SJSA1 (cell line): Measurements from ENCODE around the gene CLPX. TPM values are rescaled to one million over a fixed set of nuclear protein-coding genes. Genes with fewer than 3 reads are reported as not detected.
"Not testable (repeated sequence)": the region's sequence is repeated elsewhere in the genome, so short reads cannot be mapped to it uniquely, and the experiment has no call there.

Experiments used
- DNase-seq, 2 experiments: peaks; one replicate each; pipeline ENCODE4 v3.0.0-alpha.2; 2015 to 2020; ENCODE audit warnings: low spot score in 2 of 2, low read depth in 1 of 2
- H3K27ac ChIP-seq: fragments of 250-450 bp; sonication (Bioruptor Pico); 2 replicates; pipeline ENCODE4 v1.5.1; 2020; ENCODE audit warnings: mild to moderate bottlenecking, moderate library complexity
- H3K27me3 ChIP-seq: fragments of 250-450 bp; sonication (Bioruptor Pico); replicated peaks from 2 replicates; pipeline ENCODE4 v1.5.1; 2020; ENCODE audit warnings: mild to moderate bottlenecking, moderate library complexity
- H3K36me3 ChIP-seq: fragments of 250-450 bp; sonication (Bioruptor Pico); 2 replicates; pipeline ENCODE4 v1.5.1; 2020; ENCODE audit warnings: mild to moderate bottlenecking
- H3K4me1 ChIP-seq: fragments of 250-450 bp; sonication (Bioruptor Pico); replicated peaks from 2 replicates; pipeline ENCODE4 v1.6.1; 2021; ENCODE audit warnings: mild to moderate bottlenecking
- H3K4me3 ChIP-seq: fragments of 250-450 bp; sonication (Bioruptor Pico); 2 replicates; pipeline ENCODE4 v1.5.1; 2020; ENCODE audit warnings: mild to moderate bottlenecking
- H3K9me3 ChIP-seq: fragments of 250-450 bp; sonication (Bioruptor Pico); replicated peaks from 2 replicates; pipeline ENCODE4 v1.5.1; 2020; ENCODE audit warnings: mild to moderate bottlenecking
- total RNA-seq: library from RNA; depleted of rRNA; stranded (reverse); fragments of >200 nt; shearing (Covaris generic); gene quantifications from 2 replicates; pipeline ENCODE4 v1.2.3, GENCODE V29; 2014

CLPX gene
- total RNA-seq, 1 experiment from 2014 or later, result 33.2 TPM

DNA sequence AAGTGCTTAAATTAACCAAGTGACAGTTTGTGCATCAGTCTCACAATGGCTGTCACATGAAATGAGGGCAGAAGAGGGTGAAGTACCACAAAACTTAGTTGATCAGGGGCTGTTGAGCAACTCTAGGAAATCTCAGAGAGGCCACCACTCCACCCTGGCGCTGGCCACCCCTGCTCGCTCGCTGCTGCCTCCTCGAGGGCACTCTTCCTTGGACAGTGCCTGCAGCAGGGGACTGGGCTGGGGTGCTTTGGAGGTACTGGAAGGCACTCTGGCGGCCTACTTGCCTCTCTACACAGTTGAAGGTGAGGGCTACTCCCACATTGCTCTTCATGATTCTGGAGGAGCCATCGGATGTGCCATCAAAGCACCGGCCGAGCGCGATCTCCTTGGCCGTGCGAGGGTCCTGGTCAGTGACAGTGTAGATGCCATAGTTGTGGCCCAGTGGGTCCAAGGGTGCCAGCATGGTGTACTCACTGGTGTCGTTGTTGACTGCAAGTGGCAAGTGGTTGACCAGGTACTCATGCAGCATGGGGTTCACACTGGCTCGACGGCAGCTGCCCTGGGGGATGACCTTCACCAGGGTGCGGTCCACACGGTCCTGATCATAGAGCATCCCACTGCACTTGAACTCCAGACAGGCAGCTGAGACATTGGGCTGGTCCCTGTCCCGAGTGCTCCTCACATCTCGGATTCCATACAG is 11.6 kb upstream of the CLPX start:
- no peak for DNase-seq
- Histone ChIP-seq H3K36me3 (no peaks in the 10 kb centered on the region), H3K4me3 (no peak overlapping the region), H3K9me3 (no peaks in the 10 kb centered on the region), H3K4me1 (no peaks in the 10 kb centered on the region), H3K27ac (no peak overlapping the region), H3K27me3 (0 out of 2 replicates have a peak, but pooled peaks cover 3% of the 10 kb centered on the region)

DNA sequence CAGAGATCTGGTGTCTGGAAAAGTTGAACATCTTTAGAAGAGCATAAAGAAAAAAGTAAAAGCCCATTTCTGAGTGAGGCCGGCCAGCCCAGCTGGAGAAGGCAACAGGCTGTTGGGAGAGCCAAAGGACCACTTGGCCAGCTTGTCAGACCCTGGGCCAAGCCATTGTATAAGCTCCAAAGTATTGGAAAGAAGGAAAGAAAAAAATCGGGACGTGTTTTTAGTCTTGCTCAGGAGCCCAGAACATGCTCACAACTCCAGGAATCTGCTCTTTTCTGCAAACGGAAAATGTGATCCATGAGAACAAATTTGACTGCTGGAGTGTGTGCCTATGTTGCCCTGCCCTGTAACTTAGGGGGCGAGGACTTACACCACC is 10.4 kb upstream of the CLPX start:
- DNase-seq, result no peak
- Histone ChIP-seq H3K4me3 (no peak overlapping the region), H3K9me3 (no peaks in the 10 kb centered on the region), H3K4me1 (no peaks in the 10 kb centered on the region), H3K27ac (no peak overlapping the region), H3K36me3 (no peaks in the 10 kb centered on the region), H3K27me3 (0 out of 2 replicates have a peak, but pooled peaks cover 3% of the 10 kb centered on the region)

DNA sequence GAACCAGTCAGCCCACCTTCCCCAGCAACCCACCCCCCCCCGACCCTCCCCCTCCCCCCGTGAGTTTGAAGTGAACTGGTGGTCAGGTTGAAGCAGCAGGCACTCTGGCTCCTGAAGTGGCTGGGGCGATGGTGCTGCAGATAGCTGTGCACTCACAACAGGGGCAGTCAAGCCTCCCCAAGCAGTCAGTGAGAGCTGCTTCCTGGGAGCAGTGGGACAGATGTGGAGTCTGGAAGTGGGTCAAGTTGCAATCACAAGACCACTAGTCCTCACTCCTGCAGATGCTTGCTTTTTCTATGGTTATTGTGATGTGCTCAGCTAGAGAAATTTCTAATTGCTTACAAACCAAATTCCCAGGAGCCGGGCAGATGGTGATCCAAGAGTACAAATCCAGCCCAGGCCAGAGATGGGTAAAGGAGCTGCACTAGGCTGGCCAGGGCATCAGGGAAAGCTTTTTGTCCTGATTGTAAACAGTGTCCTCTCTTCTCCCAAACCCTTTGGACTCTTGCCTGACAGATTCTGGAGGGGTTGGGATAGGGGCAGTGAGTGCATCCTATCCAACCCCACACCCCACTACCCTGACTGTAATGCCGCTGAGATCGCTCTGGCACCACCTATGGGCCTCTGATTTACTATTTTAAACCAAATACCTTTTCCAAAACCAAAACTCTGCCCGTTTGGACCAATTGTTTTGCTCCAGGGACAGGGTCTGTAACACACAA is 9.8 kb upstream of the CLPX start:
- 0 out of 2 replicates have a peak, but pooled peaks cover 3% of the 10 kb centered on the region for H3K27me3 ChIP-seq
- no peak overlapping the region for H3K27ac ChIP-seq
- H3K36me3 ChIP-seq, result no peaks in the 10 kb centered on the region
- no peaks in the 10 kb centered on the region for H3K9me3 ChIP-seq
- H3K4me1 ChIP-seq, result no peaks in the 10 kb centered on the region
- DNase-seq, result no peak
- no peak overlapping the region for H3K4me3 ChIP-seq

DNA sequence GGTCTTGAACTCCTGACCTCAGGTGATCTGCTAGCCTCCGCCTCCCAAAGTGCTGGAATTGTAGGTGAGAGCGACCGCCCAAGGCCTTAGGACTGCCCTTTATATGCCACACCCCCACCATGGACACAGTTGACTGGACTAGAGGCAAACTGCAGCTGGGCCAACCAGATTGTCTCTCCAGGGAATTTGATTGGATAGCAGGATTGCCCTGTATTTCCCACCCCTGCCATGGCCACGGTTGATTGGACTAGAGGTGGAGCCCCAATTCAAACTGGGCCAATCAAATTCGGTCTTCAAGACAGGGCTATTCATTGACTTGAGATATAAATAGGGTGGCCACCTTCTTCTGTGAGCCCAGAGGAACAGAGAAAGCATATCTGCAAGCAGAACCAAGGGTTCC is 6.9 kb upstream of the CLPX start:
- Histone ChIP-seq H3K9me3 (no peaks in the 10 kb centered on the region), H3K36me3 (no peaks in the 10 kb centered on the region), H3K27ac (no peak overlapping the region), H3K27me3 (no peaks in the 10 kb centered on the region), H3K4me1 (no peaks in the 10 kb centered on the region), H3K4me3 (no peak overlapping the region)
- no peak for DNase-seq

DNA sequence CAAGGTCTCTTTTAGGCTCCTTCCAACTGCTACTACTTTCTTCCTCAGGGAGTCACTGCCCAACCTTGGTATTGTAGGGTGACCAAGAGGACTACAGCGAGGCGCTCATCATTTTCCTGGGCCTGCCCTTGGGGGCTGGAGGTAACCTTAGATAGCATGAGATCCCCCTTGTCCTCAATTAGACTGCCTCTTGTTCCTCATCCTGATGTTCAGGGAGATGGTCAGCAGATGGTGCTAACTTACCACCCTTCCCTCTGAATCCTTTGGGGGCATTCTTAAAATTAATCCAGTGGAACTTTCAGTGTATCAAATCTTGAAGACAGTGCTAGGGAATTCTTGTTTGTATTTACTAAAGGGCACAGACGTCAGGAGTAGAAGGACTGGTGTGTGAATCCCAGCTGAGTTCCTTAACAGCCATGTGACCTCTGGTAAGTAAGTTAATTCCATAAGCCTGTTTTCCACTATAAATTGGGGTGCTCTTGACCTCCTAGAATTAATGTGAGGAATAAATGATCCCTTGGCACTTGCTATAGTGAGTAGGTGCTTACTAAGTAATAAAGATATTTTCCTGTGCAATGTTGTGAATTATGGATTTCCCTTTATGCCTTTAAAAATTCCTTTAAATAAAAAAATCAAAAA is 4.1 kb upstream of the CLPX start:
- Histone ChIP-seq H3K27me3 (no peaks in the 10 kb centered on the region), H3K9me3 (no peaks in the 10 kb centered on the region), H3K4me3 (no peak overlapping the region), H3K4me1 (peaks cover 4% of the 10 kb centered on the region; the same call in 1 of the 2 replicates), H3K27ac (no peak overlapping the region), H3K36me3 (peaks cover 4% of the 10 kb centered on the region; the same call in 1 of the 2 replicates)
- peak in 1 of 2 experiments; percentile 47 for DNase-seq

DNA sequence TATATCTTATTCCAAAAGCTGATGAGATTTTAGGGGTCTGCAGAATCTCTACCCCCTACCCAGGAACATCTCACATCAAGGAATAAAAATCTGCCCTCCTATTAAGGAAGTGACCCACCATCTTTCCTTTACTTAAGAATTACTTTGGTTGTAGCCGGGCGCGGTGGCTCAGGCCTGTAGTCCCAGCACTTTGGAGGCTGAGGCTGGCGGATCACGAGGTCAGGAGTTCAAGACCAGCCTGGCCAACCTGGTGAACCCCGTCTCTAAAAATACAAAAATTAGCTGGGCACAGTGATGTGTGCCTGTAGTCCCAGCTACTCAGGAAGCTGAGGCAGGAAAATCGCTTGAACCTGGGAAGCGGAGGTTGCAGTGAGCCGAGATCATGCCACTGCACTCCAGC is 3.3 kb upstream of the CLPX start:
- not testable (repeated sequence) for H3K27ac ChIP-seq, DNase-seq, H3K9me3 ChIP-seq

DNA sequence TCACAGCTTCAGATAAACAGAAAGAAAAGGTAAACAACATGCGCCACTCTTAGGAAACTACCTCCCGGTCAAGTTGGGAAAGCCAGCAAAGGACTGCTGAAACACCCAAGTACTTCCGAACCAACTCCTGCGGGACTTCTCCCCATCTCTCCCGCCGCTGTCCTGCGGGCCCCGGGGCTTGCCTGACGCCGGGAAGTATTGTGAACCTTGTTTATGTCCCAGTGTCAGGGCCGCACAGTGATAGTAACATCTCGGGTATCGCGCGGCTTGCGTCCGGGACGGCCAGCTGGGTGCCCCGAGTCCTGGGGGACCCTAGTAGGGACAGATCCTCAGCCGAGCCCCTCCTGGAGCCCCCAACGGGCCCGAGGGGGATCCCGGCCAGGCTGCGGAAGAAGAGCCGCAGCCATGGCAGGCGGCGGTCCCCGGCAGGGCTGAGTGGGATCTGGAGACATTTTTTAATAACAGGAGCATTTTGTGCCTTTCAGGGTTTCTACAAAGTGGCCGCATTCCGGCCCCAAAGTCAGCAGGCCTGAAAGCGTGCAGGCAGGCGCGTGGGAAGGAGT is 756 bp downstream of the CLPX start:
- peaks cover 4% of the 10 kb centered on the region; the same call in 1 of the 2 replicates for H3K4me1 ChIP-seq
- H3K4me3 ChIP-seq, result peak overlapping the region; percentile 72
- H3K9me3 ChIP-seq, result no peaks in the 10 kb centered on the region
- H3K36me3 ChIP-seq, result peaks cover 19% of the 10 kb centered on the region
- H3K27me3 ChIP-seq, result no peaks in the 10 kb centered on the region
- peak; percentile 67 to 72 for DNase-seq
- H3K27ac ChIP-seq, result peak overlapping the region; percentile 66

More for the DNA sequence above, 3.3 kb upstream of the CLPX start:
- H3K27me3 ChIP-seq, H3K36me3 ChIP-seq, H3K4me3 ChIP-seq, H3K4me1 ChIP-seq: not testable (repeated sequence)

DNA sequence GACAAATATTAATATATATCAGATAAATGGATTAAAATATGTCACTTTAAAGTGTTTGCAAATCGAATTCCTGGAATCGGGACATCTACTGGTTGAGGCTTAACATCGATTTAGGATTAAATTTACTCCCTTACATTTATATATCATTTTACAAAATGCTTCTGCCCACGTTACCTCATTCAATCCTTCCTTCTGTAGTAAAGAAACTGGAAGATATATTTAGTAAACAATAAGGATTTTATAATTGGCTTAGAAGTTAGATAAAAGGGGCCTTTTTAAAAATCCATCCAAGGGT is 1.3 kb downstream of the CLPX start:
- H3K27me3 ChIP-seq, result no peaks in the 10 kb centered on the region
- H3K4me1 ChIP-seq, result peaks cover 4% of the 10 kb centered on the region; the same call in 1 of the 2 replicates
- H3K4me3 ChIP-seq, result peak overlapping the region; percentile 72
- DNase-seq, result no peak
- no peaks in the 10 kb centered on the region for H3K9me3 ChIP-seq
- peaks cover 23% of the 10 kb centered on the region for H3K36me3 ChIP-seq
- H3K27ac ChIP-seq, result peak overlapping the region; percentile 66

DNA sequence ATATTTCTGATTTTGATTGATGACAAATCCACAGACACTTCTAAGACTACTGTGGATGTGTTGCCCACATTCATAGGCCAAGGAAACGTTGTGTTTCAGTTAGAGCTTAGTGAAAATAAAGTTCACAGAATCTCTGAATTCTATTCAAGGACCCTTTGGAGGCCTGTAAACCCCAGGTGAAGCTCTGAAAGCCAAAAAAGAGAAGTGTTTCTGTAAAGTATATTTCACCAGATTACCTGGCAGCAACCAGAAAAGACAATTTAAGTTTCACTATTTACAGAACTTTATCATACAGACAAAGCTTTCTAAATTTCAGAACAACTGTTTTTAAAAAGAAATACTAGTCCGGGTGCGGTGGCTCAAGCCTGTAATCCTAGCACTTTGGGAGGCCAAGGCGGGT is 2.6 kb downstream of the CLPX start:
- DNase-seq, result no peak
- Histone ChIP-seq H3K4me3 (no peak overlapping the region), H3K36me3 (peaks cover 32% of the 10 kb centered on the region), H3K27me3 (no peaks in the 10 kb centered on the region), H3K4me1 (peaks cover 4% of the 10 kb centered on the region; the same call in 1 of the 2 replicates), H3K27ac (no peak overlapping the region), H3K9me3 (no peaks in the 10 kb centered on the region)

DNA sequence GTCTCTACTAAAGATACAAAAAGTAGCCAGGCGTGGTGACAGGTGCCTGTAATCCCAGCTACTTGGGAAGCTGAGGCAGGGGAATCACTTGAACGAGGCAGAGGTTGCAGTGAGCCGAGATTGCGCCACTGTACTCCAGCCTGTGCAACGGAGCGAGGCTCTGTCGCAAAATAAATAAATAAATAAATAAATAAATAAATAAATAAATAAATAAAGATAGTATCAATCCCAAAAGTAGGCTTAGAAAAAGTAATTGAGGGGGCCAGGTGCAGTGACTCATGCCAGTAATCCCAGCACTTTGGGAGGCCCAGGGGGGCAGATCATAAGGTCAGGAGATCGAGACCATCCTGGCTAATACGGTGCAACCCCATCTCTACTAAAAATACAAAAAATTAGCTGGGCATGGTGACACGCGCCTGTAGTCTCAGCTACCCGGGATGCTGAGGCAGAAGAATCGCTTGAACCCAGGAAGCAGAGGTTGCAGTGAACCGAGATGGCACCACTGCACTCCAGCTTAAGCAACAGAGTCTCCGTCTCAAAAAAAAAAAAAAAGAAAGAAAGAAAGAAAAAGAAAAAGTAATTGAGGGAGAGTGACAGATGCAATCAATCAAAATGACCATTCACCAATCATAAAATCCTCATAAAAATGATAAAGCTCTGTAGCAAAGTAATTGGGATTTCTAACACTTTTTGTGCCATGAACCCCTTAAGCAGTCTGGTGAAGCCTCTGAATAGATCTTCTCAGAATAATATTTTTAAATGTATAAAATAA is 3.4 kb downstream of the CLPX start:
- not testable (repeated sequence) for H3K27ac ChIP-seq, DNase-seq, H3K4me1 ChIP-seq, H3K9me3 ChIP-seq, H3K4me3 ChIP-seq, H3K27me3 ChIP-seq
- peaks cover 40% of the 10 kb centered on the region for H3K36me3 ChIP-seq

DNA sequence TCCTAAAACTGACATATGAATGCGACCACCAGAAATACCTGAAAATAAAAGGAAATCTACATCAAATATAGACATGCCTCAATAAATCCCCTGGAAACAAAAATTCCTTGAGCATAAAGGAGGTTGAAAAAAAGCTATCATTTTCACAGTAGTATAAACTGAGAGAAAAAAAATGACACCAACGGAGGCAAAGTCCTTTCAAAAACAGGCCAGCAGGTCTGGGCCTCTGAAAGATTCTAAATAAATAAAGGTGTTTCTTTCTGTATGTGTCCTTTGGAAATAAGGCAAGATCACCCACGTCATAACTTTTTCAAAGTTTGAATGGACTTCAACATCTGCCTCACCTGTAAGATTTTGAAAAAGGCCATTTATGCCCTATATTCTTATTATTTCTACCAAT is 5.0 kb downstream of the CLPX start:
- no peaks in the 10 kb centered on the region for H3K4me1 ChIP-seq
- H3K27ac ChIP-seq, result no peak overlapping the region
- H3K4me3 ChIP-seq, result no peak overlapping the region
- H3K36me3 ChIP-seq, result peaks cover 51% of the 10 kb centered on the region
- no peak for DNase-seq
- H3K9me3 ChIP-seq, result no peaks in the 10 kb centered on the region
- no peaks in the 10 kb centered on the region for H3K27me3 ChIP-seq

DNA sequence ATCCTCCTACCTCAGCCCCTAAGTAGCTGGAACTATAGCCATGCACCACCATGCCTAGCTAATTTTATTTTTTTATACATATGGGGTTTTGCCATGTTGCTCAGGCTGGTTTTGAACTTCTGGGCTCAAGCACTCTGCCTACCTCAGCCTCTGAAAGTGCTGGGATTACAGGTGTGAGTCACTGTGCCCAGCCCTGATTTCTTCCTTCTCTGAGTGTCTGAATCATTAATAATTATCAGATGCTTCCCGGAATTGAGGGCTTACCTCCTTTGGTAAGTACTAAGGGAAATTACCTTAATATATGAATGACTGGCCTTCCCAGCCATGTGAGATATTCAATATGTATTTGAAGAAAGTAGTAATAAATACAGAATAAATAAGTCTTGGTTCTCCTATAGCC is 7.2 kb downstream of the CLPX start:
- Histone ChIP-seq H3K4me3 (no peak overlapping the region), H3K27me3 (no peaks in the 10 kb centered on the region), H3K36me3 (peaks cover 59% of the 10 kb centered on the region), H3K9me3 (no peaks in the 10 kb centered on the region), H3K4me1 (no peaks in the 10 kb centered on the region), H3K27ac (no peak overlapping the region)
- DNase-seq, result no peak

DNA sequence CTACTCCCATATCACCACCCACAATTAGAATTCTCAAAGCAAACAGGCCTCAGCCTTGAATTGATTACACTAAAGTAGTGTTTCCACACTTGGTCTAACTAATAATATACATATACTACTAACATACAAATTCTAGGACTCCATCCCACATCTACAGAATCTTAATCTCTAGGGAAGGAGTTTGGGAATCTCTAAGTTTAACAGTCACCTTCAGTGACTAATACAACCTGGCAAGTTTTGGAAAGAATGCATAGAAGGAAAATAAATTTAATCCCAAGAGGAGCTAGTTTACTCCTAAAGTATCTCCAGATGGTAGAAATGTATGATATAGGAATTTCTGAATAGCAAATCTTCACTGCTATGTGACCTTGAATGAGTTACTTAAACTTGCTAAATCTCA is 9.1 kb downstream of the CLPX start:
- H3K36me3 ChIP-seq, result peaks cover 61% of the 10 kb centered on the region
- H3K27me3 ChIP-seq, result no peaks in the 10 kb centered on the region
- H3K9me3 ChIP-seq, result no peaks in the 10 kb centered on the region
- DNase-seq, result no peak
- no peak overlapping the region for H3K27ac ChIP-seq
- no peaks in the 10 kb centered on the region for H3K4me1 ChIP-seq
- no peak overlapping the region for H3K4me3 ChIP-seq
